MM.1S (cell line): Measurements from ENCODE around the gene PRG3.

Source experiments
- EZH2 ChIP-seq: fragments of 300-600 bp; sonication (generic); optimal IDR thresholded peaks from 2 replicates; pipeline ENCODE3; 2017; ENCODE audit warnings: low read depth, mild to moderate bottlenecking, antibody characterized with exemption, low read length, mixed read lengths
- TF ChIP-seq, protein P1 (sequence below): fragments of 300-600 bp; sonication (generic); IDR thresholded peaks from 2 replicates; pipeline ENCODE4 v1.5.1; 2016; ENCODE audit warnings: antibody characterized with exemption, low read length, mixed read lengths

DNA sequence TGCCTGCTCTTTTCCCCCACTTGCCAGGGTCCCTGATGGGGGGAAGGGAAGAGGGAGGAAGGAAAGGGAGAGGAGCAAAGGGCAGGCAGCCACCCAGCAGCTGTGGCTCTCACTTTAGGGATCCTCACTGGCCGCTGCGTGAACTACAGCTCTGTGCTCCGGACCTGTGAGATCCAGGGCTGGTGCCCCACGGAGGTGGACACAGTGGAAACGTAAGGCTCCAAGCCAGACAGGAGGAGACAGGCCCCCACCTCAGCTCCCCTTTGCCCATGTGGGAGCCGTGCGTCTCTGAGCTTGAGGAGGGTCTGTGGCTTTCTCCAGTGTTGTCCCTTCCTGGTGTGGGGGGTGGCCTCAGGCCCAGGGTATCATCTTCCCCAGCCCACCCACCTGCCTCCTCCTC lies 32.9 kb downstream of the PRG3 start:
- TF ChIP-seq, protein P1, sequence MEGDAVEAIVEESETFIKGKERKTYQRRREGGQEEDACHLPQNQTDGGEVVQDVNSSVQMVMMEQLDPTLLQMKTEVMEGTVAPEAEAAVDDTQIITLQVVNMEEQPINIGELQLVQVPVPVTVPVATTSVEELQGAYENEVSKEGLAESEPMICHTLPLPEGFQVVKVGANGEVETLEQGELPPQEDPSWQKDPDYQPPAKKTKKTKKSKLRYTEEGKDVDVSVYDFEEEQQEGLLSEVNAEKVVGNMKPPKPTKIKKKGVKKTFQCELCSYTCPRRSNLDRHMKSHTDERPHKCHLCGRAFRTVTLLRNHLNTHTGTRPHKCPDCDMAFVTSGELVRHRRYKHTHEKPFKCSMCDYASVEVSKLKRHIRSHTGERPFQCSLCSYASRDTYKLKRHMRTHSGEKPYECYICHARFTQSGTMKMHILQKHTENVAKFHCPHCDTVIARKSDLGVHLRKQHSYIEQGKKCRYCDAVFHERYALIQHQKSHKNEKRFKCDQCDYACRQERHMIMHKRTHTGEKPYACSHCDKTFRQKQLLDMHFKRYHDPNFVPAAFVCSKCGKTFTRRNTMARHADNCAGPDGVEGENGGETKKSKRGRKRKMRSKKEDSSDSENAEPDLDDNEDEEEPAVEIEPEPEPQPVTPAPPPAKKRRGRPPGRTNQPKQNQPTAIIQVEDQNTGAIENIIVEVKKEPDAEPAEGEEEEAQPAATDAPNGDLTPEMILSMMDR: no peak
- TF ChIP-seq EZH2: no peak
